OCI-LY3 (cell line): Measurements from ENCODE around the gene PSKH1.

Experiments
- H2AFZ ChIP-seq: fragments of 200-600, 300-600 bp; shearing (Covaris generic); 2 replicates; pipeline ENCODE4 v1.6.0; 2014; ENCODE audit warnings: antibody characterized with exemption, low read depth, low read length
- H3K27ac ChIP-seq: fragments of 200-600, 300-600 bp; sonication (generic); 2 replicates; pipeline ENCODE4 v1.5.1; 2014; ENCODE audit warnings: mild to moderate bottlenecking, low read length, moderate library complexity, mixed read lengths
- H3K27me3 ChIP-seq: fragments of 200-600, 300-600 bp; sonication (generic); 2 replicates; pipeline ENCODE4 v1.6.1; 2014; ENCODE audit warnings: low read depth, low read length, mixed read lengths
- H3K36me3 ChIP-seq: fragments of 200-600, 300-600 bp; sonication (generic); replicated peaks from 2 replicates; pipeline ENCODE3; 2014; ENCODE audit warnings: low read depth, low read length, mixed read lengths
- H3K4me1 ChIP-seq: fragments of 300-600, 200-600 bp; sonication (generic); 2 replicates; pipeline ENCODE4 v1.6.1; 2014; ENCODE audit warnings: low read length, mixed read lengths
- H3K4me2 ChIP-seq: fragments of 200-600, 300-600 bp; sonication (generic); 2 replicates; pipeline ENCODE4 v1.6.1; 2014; ENCODE audit warnings: low read length, mixed read lengths
- H3K4me3 ChIP-seq: fragments of 300-600, 200-600 bp; sonication (generic); 2 replicates; pipeline ENCODE4 v1.5.1; 2014; ENCODE audit warnings: antibody characterized with exemption, mild to moderate bottlenecking, low read length, moderate library complexity
- H3K79me2 ChIP-seq: fragments of 300-600, 200-600 bp; shearing (Covaris generic); 2 replicates; pipeline ENCODE4 v1.6.1; 2014; ENCODE audit warnings: mild to moderate bottlenecking, low read length, mixed read lengths
- H3K9ac ChIP-seq: fragments of 300-600, 200-600 bp; shearing (Covaris generic); 2 replicates; pipeline ENCODE4 v1.6.0; 2014; ENCODE audit warnings: mild to moderate bottlenecking, low read length, moderate library complexity
- H3K9me3 ChIP-seq: fragments of 200-600, 300-600 bp; shearing (Covaris generic); 2 replicates; pipeline ENCODE4 v1.6.1; 2014; ENCODE audit warnings: low read length, mixed read lengths; ENCODE audit not compliant: insufficient read depth
- H4K20me1 ChIP-seq: fragments of 200-600, 300-600 bp; sonication (generic); 2 replicates; pipeline ENCODE4 v1.6.1; 2016; ENCODE audit warnings: low read length, mixed read lengths; ENCODE audit not compliant: insufficient read depth
- CTCF ChIP-seq: fragments of 200-600, 300-600 bp; sonication (generic); IDR thresholded peaks from 2 replicates; pipeline ENCODE4 v1.5.1; 2014; ENCODE audit warnings: antibody characterized with exemption, low read length, low read depth
- EZH2phosphoT487 ChIP-seq: fragments of 200-600 bp; shearing (Covaris generic); IDR thresholded peaks from 2 replicates; pipeline ENCODE4 v1.6.1; 2018; ENCODE audit warnings: antibody characterized with exemption, mixed run types, low read depth

PSKH1 gene

DNA sequence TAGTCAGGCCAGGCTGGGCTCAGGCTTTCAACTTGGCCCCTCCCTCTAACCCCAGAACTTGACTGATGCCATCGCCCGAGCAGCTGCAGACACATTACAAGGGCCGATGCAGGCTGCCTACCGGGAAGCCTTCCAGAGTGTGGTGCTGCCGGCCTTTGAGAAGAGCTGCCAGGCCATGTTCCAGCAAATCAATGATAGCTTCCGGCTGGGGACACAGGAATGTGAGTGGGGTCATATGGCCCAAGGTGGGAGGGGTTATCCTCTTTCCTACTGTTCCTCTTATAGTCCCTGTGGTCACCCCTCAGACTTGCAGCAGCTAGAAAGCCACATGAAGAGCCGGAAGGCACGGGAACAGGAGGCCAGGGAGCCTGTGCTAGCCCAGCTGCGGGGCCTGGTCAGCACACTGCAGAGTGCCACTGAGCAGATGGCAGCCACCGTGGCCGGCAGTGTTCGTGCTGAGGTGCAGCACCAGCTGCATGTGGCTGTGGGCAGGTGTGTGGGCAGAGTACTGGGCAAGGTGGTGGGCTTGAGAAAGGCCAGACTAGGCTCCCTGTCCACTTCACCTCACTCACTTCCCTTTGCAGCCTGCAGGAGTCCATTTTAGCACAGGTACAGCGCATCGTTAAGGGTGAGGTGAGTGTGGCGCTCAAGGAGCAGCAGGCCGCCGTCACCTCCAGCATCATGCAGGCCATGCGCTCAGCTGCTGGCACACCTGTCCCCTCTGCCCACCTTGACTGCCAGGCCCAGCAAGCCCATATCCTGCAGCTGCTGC is 10.5 kb upstream of the PSKH1 start:
- H3K4me3 ChIP-seq = no peak overlapping the region
- H3K9ac ChIP-seq = no peak overlapping the region
- no peaks in the 10 kb centered on the region for H3K4me1 ChIP-seq
- H2AFZ ChIP-seq = no peak overlapping the region
- H3K4me2 ChIP-seq = no peak overlapping the region
- TF ChIP-seq CTCF (no peak), EZH2phosphoT487 (no peak)
- H3K36me3 ChIP-seq = peaks cover 50% of the 10 kb centered on the region
- H3K9me3 ChIP-seq = no peaks in the 10 kb centered on the region
- no peaks in the 10 kb centered on the region for H3K27me3 ChIP-seq
- H4K20me1 ChIP-seq = no peaks in the 10 kb centered on the region
- no peak overlapping the region for H3K27ac ChIP-seq
- no peaks in the 10 kb centered on the region for H3K79me2 ChIP-seq

- H3K4me3 ChIP-seq = no peak overlapping the region
- H2AFZ ChIP-seq = no peak overlapping the region
- H3K79me2 ChIP-seq = no peaks in the 10 kb centered on the region
- no peak overlapping the region for H3K9ac ChIP-seq
- H3K27ac ChIP-seq = no peak overlapping the region
- peaks cover 42% of the 10 kb centered on the region for H3K36me3 ChIP-seq
- H4K20me1 ChIP-seq = no peaks in the 10 kb centered on the region
- no peaks in the 10 kb centered on the region for H3K27me3 ChIP-seq
- H3K9me3 ChIP-seq = no peaks in the 10 kb centered on the region
- no peak overlapping the region for H3K4me2 ChIP-seq
- TF ChIP-seq CTCF (no peak), EZH2phosphoT487 (no peak)
- H3K4me1 ChIP-seq = no peaks in the 10 kb centered on the region
Measured at GRCh38 chr16:67883146-67883871, 9.7 kb upstream of the PSKH1 start.

DNA sequence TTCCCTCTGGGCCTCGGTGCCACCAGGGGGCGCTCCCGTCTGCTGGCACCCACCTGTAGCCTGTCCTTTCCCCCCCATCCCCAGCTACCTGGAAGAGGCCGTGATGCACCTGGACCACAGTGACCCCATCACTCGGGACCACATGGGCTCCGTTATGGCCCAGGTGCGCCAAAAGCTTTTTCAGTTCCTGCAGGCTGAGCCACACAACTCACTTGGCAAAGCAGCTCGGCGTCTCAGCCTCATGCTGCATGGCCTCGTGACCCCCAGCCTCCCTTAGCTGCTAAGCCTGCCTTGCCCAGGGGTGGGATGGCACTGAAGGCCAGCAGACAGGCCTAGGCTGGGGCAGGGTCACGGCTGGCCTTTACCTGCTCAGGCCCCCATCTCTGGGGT is 9.2 kb upstream of the PSKH1 start:
- no peaks in the 10 kb centered on the region for H3K27me3 ChIP-seq
- H2AFZ ChIP-seq = no peak overlapping the region
- no peak overlapping the region for H3K4me2 ChIP-seq
- H3K9ac ChIP-seq = no peak overlapping the region
- TF ChIP-seq EZH2phosphoT487 (no peak), CTCF (peak; percentile 90)
- H3K4me1 ChIP-seq = no peaks in the 10 kb centered on the region
- no peaks in the 10 kb centered on the region for H3K79me2 ChIP-seq
- H3K4me3 ChIP-seq = no peak overlapping the region
- peaks cover 41% of the 10 kb centered on the region for H3K36me3 ChIP-seq
- H3K27ac ChIP-seq = no peak overlapping the region
- H3K9me3 ChIP-seq = no peaks in the 10 kb centered on the region
- no peaks in the 10 kb centered on the region for H4K20me1 ChIP-seq

- no peak within 1 kb of the TSS for H2AFZ ChIP-seq
- no peaks in the 10 kb centered on the region for H4K20me1 ChIP-seq
- H3K4me1 ChIP-seq = no peaks in the 10 kb centered on the region
- TF ChIP-seq EZH2phosphoT487 = no peak
- peaks cover 34% of the 10 kb centered on the region for H3K36me3 ChIP-seq
- no peaks in the 10 kb centered on the region for H3K9me3 ChIP-seq
- H3K79me2 ChIP-seq = no peaks in the 10 kb centered on the region
- H3K4me3 ChIP-seq = no peak within 1 kb of the TSS
- H3K27ac ChIP-seq = no peak within 1 kb of the TSS
- no peak within 1 kb of the TSS for H3K9ac ChIP-seq
- no peaks in the 10 kb centered on the region for H3K27me3 ChIP-seq
- H3K4me2 ChIP-seq = no peak within 1 kb of the TSS
Measured at GRCh38 chr16:67884684-67885083, 8.4 kb upstream of the PSKH1 start, which contains the start of gene NRN1L. Gene NRN1L, plus strand, starts transcription at chr16:67884885. Its CDS starts 19 bp downstream, at chr16:67884904.
